Skin of body (tissue), 2 donors: ENCODE data around the gene AOC2. TPM values are rescaled to one million over a fixed set of nuclear protein-coding genes. Genes with fewer than 3 reads are reported as not detected.

Experiments
- DNase-seq: peaks from one replicate; lab custom pipeline; 2025; lab: John Stamatoyannopoulos, UW
- total RNA-seq: library from RNA; depleted of rRNA; stranded (reverse); fragments of >200 nt; gene quantifications from one replicate; pipeline ENCODE4 v1.2.3, GENCODE V29; 2014

AOC2 gene, protein sequence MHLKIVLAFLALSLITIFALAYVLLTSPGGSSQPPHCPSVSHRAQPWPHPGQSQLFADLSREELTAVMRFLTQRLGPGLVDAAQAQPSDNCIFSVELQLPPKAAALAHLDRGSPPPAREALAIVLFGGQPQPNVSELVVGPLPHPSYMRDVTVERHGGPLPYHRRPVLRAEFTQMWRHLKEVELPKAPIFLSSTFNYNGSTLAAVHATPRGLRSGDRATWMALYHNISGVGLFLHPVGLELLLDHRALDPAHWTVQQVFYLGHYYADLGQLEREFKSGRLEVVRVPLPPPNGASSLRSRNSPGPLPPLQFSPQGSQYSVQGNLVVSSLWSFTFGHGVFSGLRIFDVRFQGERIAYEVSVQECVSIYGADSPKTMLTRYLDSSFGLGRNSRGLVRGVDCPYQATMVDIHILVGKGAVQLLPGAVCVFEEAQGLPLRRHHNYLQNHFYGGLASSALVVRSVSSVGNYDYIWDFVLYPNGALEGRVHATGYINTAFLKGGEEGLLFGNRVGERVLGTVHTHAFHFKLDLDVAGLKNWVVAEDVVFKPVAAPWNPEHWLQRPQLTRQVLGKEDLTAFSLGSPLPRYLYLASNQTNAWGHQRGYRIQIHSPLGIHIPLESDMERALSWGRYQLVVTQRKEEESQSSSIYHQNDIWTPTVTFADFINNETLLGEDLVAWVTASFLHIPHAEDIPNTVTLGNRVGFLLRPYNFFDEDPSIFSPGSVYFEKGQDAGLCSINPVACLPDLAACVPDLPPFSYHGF
- 0.79 TPM for total RNA-seq

DNA sequence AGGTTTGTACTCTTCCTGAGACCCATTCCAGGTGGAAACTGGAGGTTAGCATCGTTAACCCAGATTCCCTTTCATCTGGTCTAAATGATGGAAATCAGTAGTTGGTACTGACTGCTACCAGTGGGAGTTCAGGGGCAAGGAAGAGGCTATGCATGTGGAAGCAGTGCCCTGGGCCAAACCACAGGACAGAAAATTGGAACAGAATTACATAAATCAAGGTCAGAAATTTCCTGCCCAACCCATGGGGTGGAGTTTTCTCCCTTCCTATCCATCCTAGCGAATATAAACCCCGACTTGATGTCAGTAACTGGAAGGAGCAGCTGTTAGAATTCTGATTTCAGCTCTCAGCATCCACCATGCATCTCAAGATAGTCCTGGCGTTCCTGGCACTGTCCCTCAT lies at the start of gene AOC2:
TSS of gene AOC2 (plus strand) at position 310 of the 400 bp plus-strand sequence. CDS start at position 357, 47 bp downstream.
- no peak for DNase-seq

DNA sequence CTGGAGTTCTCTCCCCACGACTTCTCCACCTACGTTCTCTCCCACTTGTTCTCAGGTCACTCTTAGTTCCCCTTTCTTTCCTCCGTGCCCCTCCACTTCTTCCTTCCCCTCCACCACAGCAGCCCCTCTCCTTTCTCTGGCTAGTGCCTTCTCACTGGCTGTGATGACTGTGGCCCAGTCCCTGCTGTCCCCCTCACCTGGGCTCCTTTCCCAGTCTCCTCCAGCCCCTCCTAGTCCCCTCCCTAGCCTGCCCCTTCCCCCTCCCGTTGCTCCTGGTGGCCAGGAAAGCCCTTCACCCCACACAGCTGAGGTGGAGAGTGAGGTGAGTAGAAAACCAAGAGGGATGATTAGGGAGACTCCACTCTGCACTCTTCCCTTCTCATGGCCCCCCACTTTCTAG lies 49.3 kb upstream of the AOC2 start:
- DNase-seq = no peak

DNA sequence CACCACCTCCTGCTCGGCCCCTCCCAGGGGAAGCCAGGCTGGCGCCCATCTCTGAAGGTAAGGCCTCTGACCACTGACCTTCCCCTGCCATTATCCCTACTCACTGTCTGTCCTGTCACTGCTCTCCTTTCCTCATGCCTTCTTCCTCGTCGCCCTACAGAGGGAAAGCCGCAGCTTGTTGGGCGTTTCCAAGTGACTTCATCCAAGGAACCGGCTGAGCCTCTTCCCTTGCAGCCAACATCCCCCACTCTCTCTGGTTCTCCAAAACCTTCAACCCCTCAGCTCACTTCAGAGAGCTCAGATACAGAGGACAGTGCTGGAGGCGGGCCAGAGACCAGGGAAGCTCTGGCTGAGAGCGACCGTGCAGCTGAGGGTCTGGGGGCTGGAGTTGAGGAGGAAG lies 48.9 kb upstream of the AOC2 start:
- no peak for DNase-seq

DNA sequence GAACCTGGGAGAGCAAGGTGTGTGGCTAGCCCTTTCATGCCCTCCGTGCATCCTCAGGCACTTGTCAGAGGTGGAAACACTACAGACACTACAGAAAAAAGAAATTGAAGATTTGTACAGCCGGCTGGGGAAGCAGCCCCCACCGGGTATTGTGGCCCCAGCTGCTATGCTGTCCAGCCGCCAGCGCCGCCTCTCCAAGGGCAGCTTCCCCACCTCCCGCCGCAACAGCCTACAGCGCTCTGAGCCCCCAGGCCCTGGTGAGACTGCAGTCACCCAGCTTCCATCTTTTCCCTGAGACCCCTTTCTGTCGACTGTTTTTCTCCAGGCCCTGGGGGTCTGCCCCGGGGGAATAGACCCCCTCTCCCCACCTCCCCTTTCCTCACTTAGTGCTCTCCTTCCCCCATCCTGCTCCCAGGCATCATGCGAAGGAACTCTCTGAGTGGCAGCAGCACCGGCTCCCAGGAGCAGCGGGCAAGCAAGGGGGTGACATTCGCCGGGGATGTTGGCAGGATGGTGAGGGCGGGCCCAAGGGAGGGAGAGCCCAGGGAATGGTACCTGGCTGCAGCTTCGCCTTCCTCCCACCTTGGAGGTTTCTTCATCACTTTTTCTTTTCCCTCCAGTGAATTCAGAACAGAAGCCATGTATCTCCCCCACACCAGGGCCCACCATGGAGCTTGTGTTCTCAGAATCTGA lies 48.2 kb upstream of the AOC2 start:
- no peak for DNase-seq

DNA sequence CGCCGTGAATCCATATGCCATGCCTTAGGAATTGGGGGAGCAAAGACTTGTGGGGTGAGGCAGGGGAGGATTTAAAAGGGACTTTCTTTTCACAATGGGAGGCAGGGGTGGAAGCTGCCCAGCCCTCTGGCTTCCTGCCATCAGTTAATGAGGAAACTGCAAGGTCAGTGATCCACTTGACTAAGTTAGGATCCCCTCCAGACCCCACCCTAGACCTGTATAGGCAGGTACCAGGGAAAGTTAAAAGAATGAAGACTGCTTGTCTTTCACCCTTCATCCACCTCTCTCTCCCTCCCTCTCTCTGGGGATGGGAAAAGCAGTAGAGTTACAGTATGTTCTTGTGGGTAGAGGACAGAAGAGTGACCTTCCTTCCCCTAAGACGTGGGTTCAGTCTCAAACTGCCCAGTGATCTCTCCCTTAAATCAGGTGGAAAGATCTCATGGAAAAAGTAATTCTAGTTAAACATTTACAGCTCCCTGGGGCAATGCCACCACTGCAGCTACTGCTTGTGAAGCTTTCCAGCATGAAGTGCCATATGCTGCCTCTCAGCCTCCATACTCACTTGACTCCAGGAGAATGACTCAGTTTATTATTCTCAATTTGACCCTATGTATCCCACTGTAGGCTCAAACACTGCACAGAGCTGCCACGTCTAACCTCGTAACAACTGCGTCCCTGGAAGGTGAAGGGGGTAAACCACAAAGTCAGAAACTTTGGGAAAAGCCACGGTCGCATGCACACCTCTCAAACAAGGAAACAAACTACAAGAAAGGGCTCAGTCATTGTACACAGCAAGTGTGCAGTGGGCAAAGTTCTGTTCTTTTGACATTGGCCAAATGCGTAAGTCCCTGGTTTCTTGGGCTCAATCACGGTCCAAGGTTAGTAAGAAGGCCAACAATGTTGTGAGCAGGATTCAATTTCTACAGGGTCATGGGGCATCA lies 47.0 kb upstream of the AOC2 start:
- DNase-seq = no peak

DNA sequence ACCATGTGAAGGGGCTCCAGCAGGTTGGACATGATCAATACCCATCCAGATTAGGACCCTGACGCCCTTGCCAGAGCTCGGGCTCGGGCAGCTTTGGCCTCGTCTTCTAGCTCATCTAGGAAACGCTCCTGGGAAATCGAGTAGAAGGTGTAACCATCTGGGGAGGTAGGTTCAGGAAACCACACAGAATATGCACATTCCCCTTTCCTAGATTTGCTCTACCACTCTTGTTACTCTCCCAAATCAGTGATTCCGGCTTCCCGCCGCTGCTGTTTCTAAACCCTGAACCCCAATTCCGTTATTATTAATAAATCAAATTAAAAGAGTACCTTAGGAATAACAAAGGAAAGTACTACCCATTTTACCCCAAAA lies 46.4 kb upstream of the AOC2 start:
- DNase-seq = no peak

DNA sequence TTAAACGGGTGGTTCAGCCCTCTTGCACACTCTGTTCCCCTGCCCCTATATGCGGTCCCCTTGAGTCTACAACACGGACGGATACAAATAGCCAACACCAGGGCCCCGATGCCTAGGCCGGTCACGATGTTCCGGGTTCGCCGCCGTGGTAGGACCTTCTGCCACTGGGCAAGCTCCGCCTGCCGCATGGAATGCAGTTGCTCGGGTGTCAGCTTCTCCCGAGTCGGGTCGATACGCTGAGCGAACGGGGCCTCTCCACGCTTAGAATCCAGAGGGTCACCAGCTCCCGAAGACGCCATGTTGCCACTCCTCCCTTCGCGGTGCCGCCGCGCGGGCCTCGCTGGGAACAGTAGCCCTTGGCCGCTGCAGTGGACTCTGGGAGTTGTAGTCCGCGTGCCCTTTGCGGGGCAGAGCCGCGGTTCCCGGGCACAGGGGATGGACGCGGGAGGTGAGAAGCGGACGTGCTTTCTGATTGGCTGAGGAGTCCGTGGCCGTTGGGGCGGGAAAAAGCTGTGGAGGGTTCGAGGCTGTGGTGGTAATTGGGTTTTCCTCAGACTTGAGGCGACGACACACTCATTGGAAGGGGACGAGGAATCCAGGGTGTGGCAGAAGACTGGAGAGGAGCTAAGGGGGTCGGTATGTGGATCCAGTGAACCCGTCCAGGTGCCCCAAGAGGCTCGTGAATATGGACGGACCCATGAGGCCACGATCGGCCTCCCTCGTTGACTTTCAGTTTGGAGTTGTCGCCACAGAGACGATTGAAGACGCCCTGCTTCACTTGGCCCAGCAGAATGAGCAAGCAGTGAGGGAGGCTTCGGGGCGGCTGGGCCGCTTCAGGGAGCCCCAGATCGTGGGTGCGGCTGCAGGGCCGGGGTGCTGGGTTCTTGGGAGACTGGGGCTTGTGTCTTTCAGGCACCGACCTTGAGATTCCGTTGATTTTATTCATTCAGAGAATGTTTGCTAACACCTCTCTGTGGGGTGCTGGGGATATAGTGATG lies 45.7 kb upstream of the AOC2 start, which contains the start of the genes CNTD1 and COA3:
TSS of gene CNTD1 (plus strand) at position 479 of the 998 bp plus-strand sequence. CDS start at position 686, 207 bp downstream.
TSS of gene COA3 (minus strand) at position 322 of the 998 bp plus-strand sequence. CDS start at position 299, 23 bp downstream.
- peak; percentile 57 for DNase-seq

DNA sequence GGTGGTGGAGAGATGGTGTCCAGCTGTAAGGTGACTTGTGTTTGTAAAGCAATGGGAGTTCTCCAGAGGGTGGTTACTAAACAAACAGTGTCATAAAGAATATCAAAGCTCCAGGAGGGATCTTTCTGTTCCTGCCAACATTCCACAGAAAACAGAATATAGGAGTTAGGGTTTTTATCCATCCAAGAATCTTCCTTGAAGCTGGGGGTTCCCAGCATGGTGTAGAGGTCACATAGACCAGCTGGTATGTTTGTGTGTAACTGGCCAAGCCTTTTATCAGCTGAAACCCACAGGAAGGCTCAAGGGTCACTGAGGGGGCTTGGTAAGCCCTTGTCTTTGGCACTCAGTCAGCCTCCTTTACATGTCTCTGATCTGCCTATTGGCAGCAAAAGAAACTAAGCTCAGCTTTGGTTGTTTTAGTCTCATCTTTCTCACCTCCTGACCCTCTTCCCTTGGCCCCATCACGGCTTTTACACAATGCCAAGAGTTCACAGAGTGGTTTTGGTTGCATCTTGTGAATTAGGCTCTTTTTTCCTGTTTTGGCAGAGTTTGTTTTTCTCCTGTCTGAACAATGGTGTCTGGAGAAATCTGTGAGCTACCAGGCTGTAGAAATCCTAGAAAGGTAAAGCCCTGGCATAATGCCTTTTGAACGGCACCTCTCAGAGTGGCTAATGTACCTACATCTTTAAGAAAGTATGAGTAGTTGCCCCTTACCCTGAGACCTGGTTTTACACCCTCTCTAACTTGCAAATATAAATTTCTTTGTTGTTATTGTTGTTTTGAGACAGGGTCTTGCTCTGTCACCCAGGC lies 41.1 kb upstream of the AOC2 start:
- no peak for DNase-seq

DNA sequence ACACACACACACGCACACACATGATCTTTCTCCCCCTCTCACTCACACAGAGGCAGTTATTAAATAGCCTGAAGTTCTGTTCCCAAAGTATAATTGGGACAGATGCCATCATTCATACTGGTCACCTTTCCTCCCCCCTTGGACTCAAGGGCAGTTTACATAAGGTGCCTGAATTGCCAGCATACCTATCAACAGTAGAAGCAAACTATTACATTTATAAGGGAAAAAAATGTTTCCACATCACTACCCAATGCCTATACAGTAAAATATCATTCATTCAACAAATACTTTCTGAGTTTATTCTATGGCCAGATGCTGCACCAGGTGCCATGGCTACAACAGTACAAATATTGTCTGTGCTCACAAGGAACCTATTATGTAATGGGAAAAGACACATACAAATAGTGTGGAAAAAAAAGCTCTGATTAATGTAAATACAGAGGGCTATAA lies 39.4 kb upstream of the AOC2 start:
- DNase-seq = no peak

DNA sequence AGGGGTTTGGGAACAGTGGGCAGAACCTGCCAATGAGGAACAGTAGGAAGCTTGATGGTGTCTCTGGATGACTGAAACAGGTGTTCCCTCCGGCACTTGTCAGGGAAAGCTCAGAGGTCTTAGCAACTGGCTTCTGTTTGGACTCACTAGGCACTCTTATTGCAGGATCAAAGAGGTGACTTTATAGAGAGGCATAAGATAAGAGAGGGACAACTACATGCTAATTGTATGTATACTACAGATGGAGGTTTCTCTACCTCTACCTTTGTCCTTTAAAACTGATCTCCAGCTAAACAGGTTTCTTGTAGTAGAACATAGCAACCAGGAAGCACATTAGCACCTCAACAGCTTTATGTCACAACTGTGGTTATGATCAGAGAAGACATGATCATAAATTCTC lies 38.1 kb upstream of the AOC2 start:
- no peak for DNase-seq

DNA sequence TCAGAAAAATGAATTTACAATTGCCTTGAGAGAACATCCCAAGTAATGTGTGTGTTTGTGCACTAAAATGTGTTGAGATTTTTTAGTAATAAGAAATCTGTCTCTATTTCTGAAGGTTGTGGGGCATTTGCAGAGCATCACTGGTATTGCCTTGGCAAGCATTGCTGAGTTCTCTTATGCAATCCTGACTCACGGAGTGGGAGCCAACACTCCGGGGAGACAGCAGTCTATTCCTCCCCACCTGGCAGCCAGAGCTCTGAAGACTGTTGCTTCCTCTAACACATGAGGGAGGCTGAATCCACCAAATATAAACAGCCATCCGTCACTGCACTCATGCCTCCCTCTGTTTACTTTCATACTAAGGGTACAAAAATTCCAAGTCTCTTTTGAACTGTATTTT lies 35.1 kb upstream of the AOC2 start:
- DNase-seq = no peak

DNA sequence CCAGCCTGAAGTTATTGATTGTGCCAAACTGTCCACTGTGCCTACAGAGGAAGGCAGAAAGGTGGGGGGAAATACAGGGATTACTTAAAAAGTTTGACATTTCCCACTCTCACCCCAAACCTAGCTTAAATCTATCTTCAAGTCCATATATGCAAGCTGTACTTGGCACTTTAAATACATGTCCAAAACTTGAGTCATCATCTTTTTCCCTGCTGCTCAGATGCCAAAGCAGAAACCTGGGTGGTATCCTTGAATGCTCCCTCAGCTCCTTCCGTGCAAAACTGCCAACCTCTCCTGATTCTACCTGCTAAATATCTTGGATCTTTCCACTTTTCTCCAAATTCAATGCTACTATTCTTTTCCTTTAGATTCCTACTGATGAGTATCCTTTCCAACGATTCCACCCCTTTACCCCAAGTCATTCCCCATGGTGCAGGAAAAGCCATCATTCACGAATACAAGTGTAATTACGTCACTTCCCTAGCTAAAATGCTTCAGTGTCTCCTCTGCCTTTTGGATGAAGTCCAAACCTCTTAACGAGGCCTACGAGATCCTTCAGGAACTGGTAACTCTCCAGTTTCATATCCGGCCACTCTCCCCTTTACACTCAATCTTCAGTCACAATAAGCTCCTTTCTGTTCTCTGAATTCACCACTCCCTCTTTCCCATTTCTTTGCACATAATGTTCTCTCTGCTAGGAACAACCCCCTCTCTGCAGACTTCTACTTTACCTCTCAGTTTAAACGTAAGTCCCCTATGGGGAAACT lies 29.6 kb upstream of the AOC2 start:
- DNase-seq = no peak

DNA sequence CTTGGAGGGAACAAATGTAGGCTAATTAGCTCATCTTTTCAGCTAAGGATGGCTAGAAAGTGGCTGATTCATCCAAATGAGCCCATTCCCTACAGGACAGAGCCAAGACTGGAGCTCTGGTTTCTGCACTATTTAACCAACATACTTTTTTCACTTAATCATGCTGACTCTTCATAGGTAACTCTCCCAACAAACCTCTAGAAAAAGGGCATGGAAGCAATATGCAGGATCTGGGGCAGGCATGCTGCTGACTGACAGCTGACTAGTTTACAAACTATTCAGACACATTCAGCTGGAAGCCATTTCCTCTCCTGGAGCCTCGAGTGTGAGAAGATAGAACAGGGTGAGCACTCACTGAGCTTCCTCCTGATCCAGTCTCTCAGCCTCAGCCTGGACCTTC lies 26.5 kb upstream of the AOC2 start:
- DNase-seq = no peak

DNA sequence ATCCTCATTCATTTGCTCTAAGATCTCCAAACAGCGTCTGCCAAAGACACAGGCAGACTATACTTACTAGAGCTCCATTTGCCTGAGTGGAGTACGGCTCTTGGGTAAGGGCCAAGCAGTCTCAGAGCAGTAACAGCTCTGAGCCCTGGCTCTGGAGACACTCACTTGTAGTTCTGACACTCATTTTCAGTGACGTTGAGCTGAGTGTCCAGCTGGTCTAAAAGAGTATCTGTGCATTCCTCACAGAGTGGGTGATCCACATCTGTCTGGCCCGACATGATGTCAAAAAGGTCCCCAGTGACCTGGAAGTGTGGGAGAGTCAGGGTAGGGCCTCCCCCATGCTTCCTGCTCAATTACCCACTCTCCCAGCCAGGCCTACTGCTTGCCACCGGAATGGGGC lies 26.0 kb upstream of the AOC2 start:
- no peak for DNase-seq

DNA sequence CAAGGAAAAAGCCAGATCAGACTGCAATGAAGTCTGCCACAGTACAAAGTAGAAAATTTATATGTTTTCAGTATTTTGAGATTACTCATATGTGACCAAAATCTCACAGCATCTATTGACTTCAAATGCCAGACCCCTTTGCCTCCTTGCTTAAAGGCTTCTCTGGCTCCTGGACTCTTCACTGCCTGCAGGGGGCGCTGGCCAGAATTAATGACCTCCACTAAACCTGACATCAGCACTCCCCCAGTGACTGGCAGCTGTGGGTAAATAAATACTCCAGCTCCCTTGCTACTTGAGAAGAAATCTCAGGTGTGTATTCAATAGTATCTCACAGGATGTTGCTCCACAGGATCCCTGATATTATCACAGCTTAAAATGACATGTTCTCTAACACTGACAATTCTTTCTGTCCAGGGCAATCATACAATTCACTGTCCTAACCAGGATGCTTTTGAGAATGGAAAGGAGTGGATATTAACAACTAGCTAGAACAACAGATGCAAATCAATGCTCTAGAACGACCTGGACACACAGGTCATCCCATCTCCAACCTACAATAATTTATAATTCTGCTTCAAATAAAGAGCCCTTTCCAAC lies 24.3 kb upstream of the AOC2 start:
- DNase-seq = no peak

DNA sequence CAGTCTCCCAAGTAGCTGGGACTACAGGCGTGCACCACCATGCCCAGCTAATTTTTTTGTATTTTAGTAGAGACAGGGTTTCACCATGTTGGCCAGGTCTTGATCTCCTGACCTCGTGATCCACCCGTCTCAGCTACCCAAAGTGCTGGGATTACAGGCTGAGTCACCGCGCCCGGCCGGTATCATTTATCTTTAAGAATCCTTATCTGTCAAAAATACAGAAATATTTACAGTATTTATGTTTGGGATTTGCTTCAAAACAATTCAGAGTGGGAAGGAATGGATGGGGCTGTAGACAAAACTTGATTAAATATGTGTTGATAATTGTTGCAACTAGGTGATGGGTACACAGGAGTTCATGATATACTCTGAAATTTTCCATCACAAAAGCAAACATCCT lies 23.2 kb upstream of the AOC2 start:
- DNase-seq = no peak

DNA sequence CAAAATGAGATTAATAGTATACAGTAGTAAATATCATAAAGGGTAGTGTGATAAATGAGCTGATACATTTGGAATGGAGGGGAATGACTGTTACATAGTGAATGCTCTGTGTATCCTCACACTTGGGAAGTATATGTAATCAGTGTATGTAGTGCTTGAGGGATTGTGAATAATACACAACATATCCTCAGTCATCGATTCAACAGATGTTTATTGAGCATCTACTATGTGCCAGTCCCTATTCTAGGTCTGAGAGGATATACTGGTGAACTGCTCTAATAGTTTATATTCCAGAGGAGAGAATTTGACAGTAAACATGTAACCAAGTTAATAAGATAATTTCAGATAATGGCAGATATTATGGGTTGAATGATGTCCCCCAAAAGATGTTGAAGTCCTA lies 16.9 kb upstream of the AOC2 start:
- no peak for DNase-seq

DNA sequence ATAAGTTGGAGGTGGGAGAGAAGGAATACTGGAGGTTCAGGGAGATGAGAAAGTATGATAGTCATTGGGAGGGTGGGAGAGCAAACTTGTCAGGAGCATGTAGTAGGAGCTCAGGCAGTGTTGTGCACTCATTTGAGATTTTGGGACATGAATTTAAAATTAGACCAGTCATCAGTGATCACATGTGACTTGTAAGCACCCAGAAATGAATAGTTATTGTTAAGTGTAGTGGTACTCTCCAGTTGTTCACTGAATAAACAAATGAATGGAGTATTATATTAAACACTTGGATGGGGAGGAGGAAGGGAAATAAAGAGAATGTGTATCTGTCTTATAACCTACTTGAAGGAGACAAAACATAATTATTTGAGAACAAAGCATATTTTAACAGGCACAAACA lies 13.4 kb upstream of the AOC2 start:
- no peak for DNase-seq
